Activated CD4-positive, alpha-beta memory T cell treated with anti-CD3 and anti-CD28 coated beads for 36 hours (primary cell): ENCODE data around the gene ANKRD23. TPM values are rescaled to one million over a fixed set of nuclear protein-coding genes. Genes with fewer than 3 reads are reported as not detected.
"Not testable (repeated sequence)": the region's sequence is repeated elsewhere in the genome, so short reads cannot be mapped to it uniquely, and the experiment has no call there.

Experiments used
- CTCF ChIA-PET: fragments of 350-600 bp; sonication (Branson Sonifier 250); formaldehyde crosslinking; loops from one replicate; lab custom pipeline; 2021; ENCODE audit warnings: antibody characterized with exemption, inconsistent platforms; lab: Charles Lee
- POLR2A ChIA-PET: fragments of 350-600 bp; sonication (Branson Sonifier 250); formaldehyde crosslinking; loops from one replicate; lab custom pipeline; 2021; ENCODE audit warnings: antibody characterized with exemption; lab: Charles Lee
- DNase-seq: peaks from one replicate; pipeline ENCODE4 v3.0.0-alpha.2; 2020
- H3K27ac Mint-ChIP-seq: one replicate; pipeline ENCODE4 v1.8.0; 2021; ENCODE audit warnings: mixed read lengths
- H3K27me3 Mint-ChIP-seq: one replicate; pipeline ENCODE4 v1.8.0; 2021; ENCODE audit warnings: mixed read lengths
- H3K36me3 Mint-ChIP-seq: one replicate; pipeline ENCODE4 v1.8.0; 2021; ENCODE audit warnings: mixed read lengths
- H3K4me1 Mint-ChIP-seq: one replicate; pipeline ENCODE4 v1.8.0; 2021; ENCODE audit warnings: low read depth, mixed read lengths
- H3K4me3 Mint-ChIP-seq: one replicate; pipeline ENCODE4 v1.8.0; 2021; ENCODE audit warnings: mild to moderate bottlenecking, mixed read lengths
- H3K9me3 Mint-ChIP-seq: one replicate; pipeline ENCODE4 v1.8.0; 2021; ENCODE audit warnings: mixed read lengths
- intact Hi-C: fragments of 100-400 bp; cut with micrococcal nuclease; formaldehyde crosslinking; loops from one replicate; pipeline ENCODE4 v1.15.1; 2023
- total RNA-seq, 2 experiments: library from RNA; stranded (reverse); gene quantifications; one replicate each; pipeline ENCODE4 v1.2.3, GENCODE V29; 2021

The ANKRD23 gene
- total RNA-seq, 2 experiments from 2014 or later = 5.8 to 7.6 TPM

GRCh38 chr2:96866986-96867755 lies 23.4 kb upstream of the ANKRD23 start:
- Mint-ChIP-seq H3K9me3 (no peaks in the 10 kb centered on the region), H3K4me1 (peaks cover 20% of the 10 kb centered on the region), H3K27me3 (peaks cover 2% of the 10 kb centered on the region), H3K27ac (peak overlapping the region; percentile 76), H3K36me3 (peaks cover 12% of the 10 kb centered on the region), H3K4me3 (peak overlapping the region; percentile 79)
- ChIA-PET CTCF (interaction anchor here (0.5 to 8.3 kb wide), 4 partner anchors 10 to 251 kb away, joined by 3 to 72 read pairs (median 4); partner anchors contain the start of gene ANKRD39), POLR2A (interaction anchor here (1.7 kb wide), 1 partner anchor 9 kb away, joined by 6 read pairs; the partner anchor contains the start of gene ANKRD39)
- intact Hi-C loops = no loop called here
- no peak for DNase-seq

- H3K9me3 Mint-ChIP-seq = no peaks in the 10 kb centered on the region
- CTCF ChIA-PET = interaction anchor here (0.5 to 8.3 kb wide), 3 partner anchors 9 to 250 kb away, joined by 3 to 72 read pairs (median 3); partner anchors contain the start of gene ANKRD39
- DNase-seq = no peak
- no peak overlapping the region for H3K4me3 Mint-ChIP-seq
- POLR2A ChIA-PET = interaction anchor here (1.7 kb wide), 1 partner anchor 9 kb away, joined by 6 read pairs; the partner anchor contains the start of gene ANKRD39
- intact Hi-C loops = no loop called here
- H3K27ac Mint-ChIP-seq = peak overlapping the region; percentile 3
- peaks cover 22% of the 10 kb centered on the region for H3K4me1 Mint-ChIP-seq
- peaks cover 18% of the 10 kb centered on the region for H3K36me3 Mint-ChIP-seq
- H3K27me3 Mint-ChIP-seq = peaks cover 2% of the 10 kb centered on the region
These were observed 22.8 kb upstream of the ANKRD23 start for GRCh38 chr2:96866586-96866985.

- no peak overlapping the region for H3K27ac Mint-ChIP-seq
- H3K4me3 Mint-ChIP-seq = no peak overlapping the region
- POLR2A ChIA-PET = interaction anchor here (1.7 kb wide), 1 partner anchor 8 kb away, joined by 6 read pairs; the partner anchor contains the start of gene ANKRD39
These were observed 22.3 kb upstream of the ANKRD23 start for GRCh38 chr2:96866149-96866548.

GRCh38 chr2:96865654-96866053 lies 21.8 kb upstream of the ANKRD23 start:
- H3K27me3 Mint-ChIP-seq = no peaks in the 10 kb centered on the region
- H3K4me1 Mint-ChIP-seq = peaks cover 25% of the 10 kb centered on the region
- CTCF ChIA-PET = interaction anchor here (1.1 kb wide), 1 partner anchor 249 kb away, joined by 3 read pairs; no protein-coding TSS in a partner anchor
- intact Hi-C loops = no loop called here
- DNase-seq = no peak
- H3K27ac Mint-ChIP-seq = no peak overlapping the region
- no peak overlapping the region for H3K4me3 Mint-ChIP-seq
- POLR2A ChIA-PET = interaction anchor here (1.7 kb wide), 1 partner anchor 8 kb away, joined by 6 read pairs; the partner anchor contains the start of gene ANKRD39
- H3K9me3 Mint-ChIP-seq = no peaks in the 10 kb centered on the region
- H3K36me3 Mint-ChIP-seq = peaks cover 21% of the 10 kb centered on the region

More at GRCh38 chr2:96866149-96866548, 22.3 kb upstream of the ANKRD23 start:
- CTCF ChIA-PET = interaction anchor here (1.1 to 8.3 kb wide), 2 partner anchors 9 to 250 kb away, joined by 3 to 72 read pairs; partner anchors contain the start of gene ANKRD39
- Mint-ChIP-seq H3K36me3 (peaks cover 21% of the 10 kb centered on the region), H3K4me1 (peaks cover 25% of the 10 kb centered on the region), H3K27me3 (no peaks in the 10 kb centered on the region), H3K9me3 (no peaks in the 10 kb centered on the region)
- no peak for DNase-seq
- intact Hi-C loops = no loop called here

GRCh38 chr2:96864343-96865091 lies 20.7 kb upstream of the ANKRD23 start:
- Mint-ChIP-seq H3K36me3 (peaks cover 24% of the 10 kb centered on the region), H3K27ac (no peak overlapping the region), H3K9me3 (no peaks in the 10 kb centered on the region), H3K27me3 (no peaks in the 10 kb centered on the region), H3K4me3 (no peak overlapping the region), H3K4me1 (peaks cover 31% of the 10 kb centered on the region)
- DNase-seq = no peak
- CTCF ChIA-PET = interaction anchor here (8.4 kb wide), 1 partner anchor 89 kb away, joined by 192 read pairs; no protein-coding TSS in a partner anchor
- POLR2A ChIA-PET = no interaction called here
- intact Hi-C loops = no loop called here

- POLR2A ChIA-PET = no interaction called here
- CTCF ChIA-PET = interaction anchor here (8.4 kb wide), 1 partner anchor 90 kb away, joined by 192 read pairs; no protein-coding TSS in a partner anchor
- peaks cover 24% of the 10 kb centered on the region for H3K36me3 Mint-ChIP-seq
These were observed 19.9 kb upstream of the ANKRD23 start for GRCh38 chr2:96863575-96864342.

GRCh38 chr2:96863056-96863455 lies 19.2 kb upstream of the ANKRD23 start:
- intact Hi-C loops, H3K4me3 Mint-ChIP-seq, POLR2A ChIA-PET, DNase-seq, H3K9me3 Mint-ChIP-seq, H3K27ac Mint-ChIP-seq, H3K27me3 Mint-ChIP-seq: not testable (repeated sequence)
- CTCF ChIA-PET = interaction anchor here (8.4 kb wide), 1 partner anchor 91 kb away, joined by 192 read pairs; no protein-coding TSS in a partner anchor
- H3K36me3 Mint-ChIP-seq = peaks cover 24% of the 10 kb centered on the region
- H3K4me1 Mint-ChIP-seq = peaks cover 39% of the 10 kb centered on the region

More at GRCh38 chr2:96863575-96864342, 19.9 kb upstream of the ANKRD23 start:
- Mint-ChIP-seq H3K4me1 (peaks cover 38% of the 10 kb centered on the region), H3K4me3 (no peak overlapping the region), H3K9me3 (no peaks in the 10 kb centered on the region), H3K27me3 (no peaks in the 10 kb centered on the region), H3K27ac (no peak overlapping the region)
- no peak for DNase-seq
- intact Hi-C loops = no loop called here

GRCh38 chr2:96861074-96861473 lies 17.3 kb upstream of the ANKRD23 start:
- H3K9me3 Mint-ChIP-seq = no peaks in the 10 kb centered on the region
- H3K27ac Mint-ChIP-seq = no peak overlapping the region
- CTCF ChIA-PET = interaction anchor here (1.1 to 8.4 kb wide), 2 partner anchors 7 to 93 kb away, joined by 8 to 192 read pairs; no protein-coding TSS in a partner anchor
- POLR2A ChIA-PET = no interaction called here
- H3K36me3 Mint-ChIP-seq = peaks cover 24% of the 10 kb centered on the region
- no peak for DNase-seq
- intact Hi-C loops = no loop called here
- no peaks in the 10 kb centered on the region for H3K27me3 Mint-ChIP-seq
- H3K4me3 Mint-ChIP-seq = no peak overlapping the region
- H3K4me1 Mint-ChIP-seq = peaks cover 37% of the 10 kb centered on the region

GRCh38 chr2:96860065-96861029 lies 16.5 kb upstream of the ANKRD23 start:
- Mint-ChIP-seq H3K27ac (peak overlapping the region; percentile 31), H3K27me3 (no peaks in the 10 kb centered on the region), H3K4me3 (no peak overlapping the region), H3K9me3 (no peaks in the 10 kb centered on the region), H3K4me1 (peaks cover 37% of the 10 kb centered on the region), H3K36me3 (peaks cover 21% of the 10 kb centered on the region)
- ChIA-PET POLR2A (no interaction called here), CTCF (interaction anchor here (1.1 to 8.4 kb wide), 2 partner anchors 8 to 93 kb away, joined by 8 to 192 read pairs; no protein-coding TSS in a partner anchor)
- peak; percentile 82 for DNase-seq
- intact Hi-C loops = no loop called here

GRCh38 chr2:96859681-96860064 lies 15.9 kb upstream of the ANKRD23 start:
- POLR2A ChIA-PET = no interaction called here

More at GRCh38 chr2:96859681-96860064, 15.9 kb upstream of the ANKRD23 start:
- no peak overlapping the region for H3K4me3 Mint-ChIP-seq
- H3K36me3 Mint-ChIP-seq = peaks cover 19% of the 10 kb centered on the region
- H3K27ac Mint-ChIP-seq = no peak overlapping the region
- no peaks in the 10 kb centered on the region for H3K9me3 Mint-ChIP-seq
- H3K27me3 Mint-ChIP-seq = no peaks in the 10 kb centered on the region
- intact Hi-C loops = loop anchor here (2.0 to 5.0 kb wide), 2 partner anchors 15 to 42 kb away; partner anchors contain the start of gene CNNM3
- peaks cover 42% of the 10 kb centered on the region for H3K4me1 Mint-ChIP-seq
- CTCF ChIA-PET = interaction anchor here (1.1 to 8.4 kb wide), 2 partner anchors 9 to 94 kb away, joined by 8 to 192 read pairs; no protein-coding TSS in a partner anchor
- DNase-seq = no peak
